A673 (cell line): ENCODE results near the gene GNG3. TPM values are rescaled to one million over a fixed set of nuclear protein-coding genes. Genes with fewer than 3 reads are reported as not detected.

Experiments
- BruUV-seq: library from RNA; stranded (reverse); fragments of 400-500 nt; replicated peaks from 2 replicates; lab custom pipeline; 2021; lab: Mats Ljungman, UMichigan
- CTCF ChIA-PET: fragments of 300-600 bp; sonication (Branson Sonifier 250); formaldehyde crosslinking; loops from one replicate; lab custom pipeline; 2022; ENCODE audit warnings: antibody characterized with exemption; lab: Charles Lee
- POLR2A ChIA-PET: fragments of 300-600 bp; sonication (Branson Sonifier 250); formaldehyde crosslinking; loops from one replicate; lab custom pipeline; 2022; ENCODE audit warnings: antibody characterized with exemption; ENCODE audit not compliant: low non-redundant PET; lab: Charles Lee
- DNase-seq: peaks from one replicate; pipeline ENCODE4 v3.0.0-alpha.2; 2015; ENCODE audit warnings: low spot score
- H3K27ac ChIP-seq: fragments of 200-600 bp; sonication (generic); 2 replicates; pipeline ENCODE4 v1.5.1; 2016; ENCODE audit warnings: mixed run types, low read depth, mild to moderate bottlenecking, mixed read lengths, antibody characterized with exemption, low read length; ENCODE audit not compliant: poor library complexity, severe bottlenecking
- H3K27me3 ChIP-seq: fragments of 200-600 bp; sonication (generic); replicated peaks from 2 replicates; pipeline ENCODE4 v1.6.1; 2017; ENCODE audit warnings: mixed run types, low read depth, mild to moderate bottlenecking, mixed read lengths, antibody characterized with exemption, low read length; ENCODE audit not compliant: insufficient read depth, poor library complexity
- H3K36me3 ChIP-seq: fragments of 200-600 bp; sonication (generic); 2 replicates; pipeline ENCODE4 v1.6.1; 2016; ENCODE audit warnings: mixed run types, mild to moderate bottlenecking, mixed read lengths, antibody characterized with exemption, low read length; ENCODE audit not compliant: insufficient read depth, poor library complexity, severe bottlenecking
- H3K4me1 ChIP-seq: fragments of 200-600 bp; sonication (generic); 2 replicates; pipeline ENCODE4 v1.6.1; 2017; ENCODE audit warnings: mixed run types, mild to moderate bottlenecking, mixed read lengths, antibody characterized with exemption, low read length; ENCODE audit not compliant: insufficient read depth, poor library complexity, severe bottlenecking
- H3K4me3 ChIP-seq: fragments of 200-600 bp; sonication (generic); 2 replicates; pipeline ENCODE4 v1.5.1; 2016; ENCODE audit warnings: low read depth, mixed run types, mild to moderate bottlenecking, mixed read lengths, low read length; ENCODE audit not compliant: poor library complexity, severe bottlenecking
- H3K9me3 ChIP-seq: fragments of 200-600 bp; sonication (generic); 2 replicates; pipeline ENCODE4 v1.6.1; 2016; ENCODE audit warnings: mixed run types, low read depth, mild to moderate bottlenecking, mixed read lengths, antibody characterized with exemption, low read length; ENCODE audit not compliant: poor library complexity, severe bottlenecking
- CTCF ChIP-seq: fragments of 300-800, 200-600 bp; sonication (generic); conservative IDR thresholded peaks from 2 replicates; pipeline ENCODE4 v1.5.1; 2017; ENCODE audit warnings: low read depth, mild to moderate bottlenecking, antibody characterized with exemption, low read length, moderate library complexity, mixed read lengths
- EZH2 ChIP-seq: fragments of 200-600 bp; sonication (generic); IDR thresholded peaks from 2 replicates; pipeline ENCODE4 v1.6.1; 2017; ENCODE audit warnings: borderline replicate concordance, low read depth, mild to moderate bottlenecking, mixed read lengths, antibody characterized with exemption, low read length; ENCODE audit not compliant: poor library complexity, severe bottlenecking
- intact Hi-C: fragments of 100-400 bp; cut with micrococcal nuclease; formaldehyde crosslinking; loops from one replicate; pipeline ENCODE4 v1.10.0; 2022; ENCODE audit not compliant: unreplicated experiment
- total RNA-seq: library from RNA; stranded (reverse); gene quantifications from 2 replicates; pipeline ENCODE4 v1.2.3, GENCODE V29; 2021

Gene GNG3
- total RNA-seq, 1 experiment from 2014 or later: 0.45 TPM

GRCh38 chr11:62713343-62713742 lies 5.9 kb downstream of the GNG3 start:
- Histone ChIP-seq H3K4me3 (no peak overlapping the region), H3K27me3 (no peaks in the 10 kb centered on the region), H3K4me1 (peaks cover 17% of the 10 kb centered on the region), H3K27ac (peak overlapping the region; percentile 33), H3K36me3 (peaks cover 79% of the 10 kb centered on the region), H3K9me3 (no peaks in the 10 kb centered on the region)
- TF ChIP-seq EZH2: no peak
- TF ChIP-seq CTCF: no peak
- CTCF ChIA-PET: no interaction called here
- no peak for DNase-seq
- intact Hi-C loops: no loop called here
- no TSS peak for BruUV-seq
- POLR2A ChIA-PET: no interaction called here

- DNase-seq: no peak
- Histone ChIP-seq H3K4me3 (no peak overlapping the region), H3K4me1 (peaks cover 4% of the 10 kb centered on the region), H3K27me3 (no peaks in the 10 kb centered on the region), H3K27ac (peak overlapping the region; percentile 2), H3K9me3 (no peaks in the 10 kb centered on the region), H3K36me3 (peaks cover 95% of the 10 kb centered on the region)
- intact Hi-C loops: no loop called here
- TF ChIP-seq CTCF: no peak
- TF ChIP-seq EZH2: no peak
- BruUV-seq: no TSS peak
- ChIA-PET POLR2A (no interaction called here), CTCF (no interaction called here)
Observed at GRCh38 chr11:62715150-62716130, 8.0 kb downstream of the GNG3 start.

GRCh38 chr11:62716206-62716605 lies 8.7 kb downstream of the GNG3 start:
- Histone ChIP-seq H3K4me3 (no peak overlapping the region), H3K4me1 (peaks cover 4% of the 10 kb centered on the region), H3K27ac (peak overlapping the region; percentile 2), H3K36me3 (peaks cover 96% of the 10 kb centered on the region), H3K27me3 (no peaks in the 10 kb centered on the region), H3K9me3 (no peaks in the 10 kb centered on the region)
- ChIA-PET CTCF (no interaction called here), POLR2A (interaction anchor here (0.6 kb wide), 1 partner anchor 139 kb away, joined by 8 read pairs; no protein-coding TSS in a partner anchor)
- no peak for DNase-seq
- TF ChIP-seq EZH2 (no peak), CTCF (no peak)
- BruUV-seq: no TSS peak
- intact Hi-C loops: no loop called here
